Sigmoid colon (tissue), 7 donors: ENCODE results near the gene MISP3. TPM values are rescaled to one million over a fixed set of nuclear protein-coding genes. Genes with fewer than 3 reads are reported as not detected.

Experiments
- DNase-seq: peaks from one replicate; pipeline ENCODE4 v3.0.0-alpha.2; 2019
- H3K27ac ChIP-seq, 4 donors: fragments of 200-600 bp; sonication (generic); one replicate each; pipeline ENCODE4 v1.5.1; 2016 to 2019; ENCODE audit warnings: mild to moderate bottlenecking in 1 of 4
- H3K27me3 ChIP-seq, 3 donors: fragments of 200-600 bp; sonication (generic); one replicate each; pipeline ENCODE4 v1.5.1; 2019; ENCODE audit warnings: mild to moderate bottlenecking in 1 of 3
- H3K36me3 ChIP-seq, 4 donors: fragments of 200-600 bp; sonication (generic); one replicate each; pipeline ENCODE4 v1.5.1; 2016 to 2019
- H3K4me1 ChIP-seq, 4 donors: fragments of 200-600 bp; sonication (generic); one replicate each; pipeline ENCODE4 v1.5.1; 2017 to 2019
- H3K4me3 ChIP-seq, 4 donors: fragments of 200-600 bp; sonication (generic); one replicate each; pipeline ENCODE4 v1.5.1; 2017 to 2019; ENCODE audit warnings: mild to moderate bottlenecking in 2 of 4, moderate library complexity in 1 of 4
- H3K9me3 ChIP-seq, 4 donors: fragments of 200-600 bp in 3 of 4; sonication (generic) in 3 of 4; one replicate each; pipeline versions ENCODE4 v1.5.1 to v1.6.1; 2013 to 2019
- EP300 ChIP-seq, 4 donors: sonication (generic); formaldehyde crosslinking; IDR thresholded peaks; one replicate each; pipeline ENCODE4 v1.6.1; 2017; ENCODE audit warnings: antibody characterized with exemption in 4 of 4
- POLR2A ChIP-seq, 2 donors: fragments of 450-650 bp; IDR thresholded peaks; one replicate each; pipeline ENCODE4 v1.6.1; 2016; ENCODE audit warnings: antibody characterized with exemption in 2 of 2, mild to moderate bottlenecking in 2 of 2, moderate library complexity in 2 of 2
- POLR2AphosphoS5 ChIP-seq, 4 donors: sonication (generic); formaldehyde crosslinking; IDR thresholded peaks; one replicate each; pipeline ENCODE4 v1.6.1; 2017; ENCODE audit warnings: antibody characterized with exemption in 4 of 4
- WGBS, 2 donors: extraction: QIAGEN DNeasy Blood & Tissue Kit; methylation state at CpG; one replicate each; pipeline ENCODE4 v1.1.7; 2013; 5-methylcytosine and 5-hydroxymethylcytosine counted together
- intact Hi-C: fragments of 100-400 bp; cut with DNase I; formaldehyde crosslinking; loops from one replicate; pipeline ENCODE4 v1.15.1; 2023
- polyA plus RNA-seq, 3 donors: library from polyadenylated mRNA; stranded (reverse); fragments of 200-250 nt; gene quantifications; one replicate each; pipeline ENCODE4 v1.2.3, GENCODE V29; 2013
- total RNA-seq, 4 donors: library from RNA; depleted of rRNA; stranded (reverse); fragments of >200 nt; gene quantifications; one replicate each; pipeline ENCODE4 v1.1.0, GENCODE V29; 2016
- TF ChIP-seq, protein P1 (sequence below), 4 experiments: fragments of 450-650 bp in 3 of 4; fragments of 200-600 bp in 1 of 4; IDR thresholded peaks; one replicate each; pipeline ENCODE4 v1.5.1; 2016 to 2019; ENCODE audit warnings: antibody characterized with exemption in 4 of 4, mild to moderate bottlenecking in 3 of 4, moderate library complexity in 2 of 4
- donor health status: healthy with polysubstance abuse.
- donor health status: Bipolar disorder and iron deficiency.
- donor health status: healthy.

Gene MISP3
- total and polyA plus RNA-seq, 7 donors: 1.4 to 26.4 (median 3.8) TPM

DNA sequence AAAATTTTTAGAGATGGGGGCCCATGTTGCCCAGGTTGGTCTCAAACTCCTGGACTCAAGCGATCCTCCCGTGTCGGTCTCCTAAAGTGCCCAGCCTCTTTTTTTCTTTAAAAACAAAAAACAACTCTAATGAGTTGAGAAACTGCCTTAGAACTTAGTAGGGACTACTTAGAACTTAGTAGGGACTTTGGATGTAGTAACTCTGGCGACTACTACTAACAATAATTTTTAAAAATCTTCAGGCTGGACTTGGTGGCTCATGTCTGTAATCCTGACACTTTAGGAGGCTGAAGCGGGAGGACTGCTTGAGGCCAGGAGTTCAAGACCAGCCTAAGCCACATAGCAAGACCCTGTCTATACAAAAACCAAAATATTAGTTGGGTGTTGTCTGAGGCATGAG, 13.5 kb downstream of the MISP3 start:
- Histone ChIP-seq H3K4me3 (no peak overlapping the region), H3K27ac (no peak overlapping the region), H3K27me3 (no peaks in the 10 kb centered on the region), H3K4me1 (peaks cover 0 to 21% (median 19%) of the 10 kb centered on the region in 4 donors), H3K36me3 (peaks cover 0 to 17% (median 12%) of the 10 kb centered on the region in 4 donors), H3K9me3 (no peaks in the 10 kb centered on the region)
- TF ChIP-seq POLR2AphosphoS5 (IDR thresholded peaks at IDR 0.05) (no peak), EP300 (IDR thresholded peaks at IDR 0.05) (no peak), POLR2A (IDR thresholded peaks at IDR 0.05) (no peak)
- TF ChIP-seq, protein P1, sequence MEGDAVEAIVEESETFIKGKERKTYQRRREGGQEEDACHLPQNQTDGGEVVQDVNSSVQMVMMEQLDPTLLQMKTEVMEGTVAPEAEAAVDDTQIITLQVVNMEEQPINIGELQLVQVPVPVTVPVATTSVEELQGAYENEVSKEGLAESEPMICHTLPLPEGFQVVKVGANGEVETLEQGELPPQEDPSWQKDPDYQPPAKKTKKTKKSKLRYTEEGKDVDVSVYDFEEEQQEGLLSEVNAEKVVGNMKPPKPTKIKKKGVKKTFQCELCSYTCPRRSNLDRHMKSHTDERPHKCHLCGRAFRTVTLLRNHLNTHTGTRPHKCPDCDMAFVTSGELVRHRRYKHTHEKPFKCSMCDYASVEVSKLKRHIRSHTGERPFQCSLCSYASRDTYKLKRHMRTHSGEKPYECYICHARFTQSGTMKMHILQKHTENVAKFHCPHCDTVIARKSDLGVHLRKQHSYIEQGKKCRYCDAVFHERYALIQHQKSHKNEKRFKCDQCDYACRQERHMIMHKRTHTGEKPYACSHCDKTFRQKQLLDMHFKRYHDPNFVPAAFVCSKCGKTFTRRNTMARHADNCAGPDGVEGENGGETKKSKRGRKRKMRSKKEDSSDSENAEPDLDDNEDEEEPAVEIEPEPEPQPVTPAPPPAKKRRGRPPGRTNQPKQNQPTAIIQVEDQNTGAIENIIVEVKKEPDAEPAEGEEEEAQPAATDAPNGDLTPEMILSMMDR (IDR thresholded peaks at IDR 0.05): no peak
- 76 to 78% methylated on average over 5 of the region's 5 CpGs for WGBS, 2 donors
- no peak for DNase-seq
- intact Hi-C loops: loop anchor here (10.0 kb wide), 1 partner anchor 291 kb away; the partner anchor contains the start of gene ZSWIM4

DNA sequence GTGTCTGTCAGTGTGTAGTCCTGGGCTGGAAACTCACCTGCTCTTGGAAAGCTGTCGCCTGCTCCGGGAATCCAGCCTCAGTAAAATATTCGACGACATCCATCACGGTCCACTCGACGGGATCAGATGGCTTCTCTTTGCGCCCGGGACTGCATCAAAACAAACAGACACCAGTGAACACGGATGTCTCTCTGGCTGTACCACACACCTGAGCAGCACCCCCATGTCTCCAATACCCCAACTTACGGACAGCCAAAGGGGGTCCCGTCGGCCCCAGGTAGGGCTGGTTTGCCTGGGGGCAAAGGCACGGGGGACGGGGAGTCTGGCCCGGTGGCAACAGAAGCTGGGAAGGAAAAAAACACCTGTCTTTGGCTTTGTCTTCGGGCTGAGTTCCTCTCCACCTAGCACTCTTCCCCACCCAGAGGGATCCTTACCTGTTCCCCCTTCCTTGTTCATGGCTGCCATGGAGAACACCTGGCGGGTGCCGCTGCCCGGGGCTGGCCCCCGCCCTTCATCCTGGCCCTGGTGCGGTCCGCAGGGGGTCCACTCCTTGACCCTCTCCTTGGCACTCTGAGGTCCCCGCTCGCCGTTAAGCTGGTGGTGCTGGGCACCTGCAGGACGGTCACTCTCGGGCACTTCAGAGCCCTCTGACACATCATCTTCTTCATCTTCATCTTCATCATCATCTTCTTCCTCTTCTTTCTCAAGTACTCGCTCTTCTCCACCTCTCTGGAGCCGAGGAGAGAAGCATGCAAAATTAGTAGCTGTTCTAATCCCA, 16.2 kb downstream of the MISP3 start:
- intact Hi-C loops: loop anchor here (10.0 kb wide), 1 partner anchor 294 kb away; the partner anchor contains the start of gene ZSWIM4
- WGBS, 2 donors: 87 to 91% methylated on average over 30 of the region's 30 CpGs
- Histone ChIP-seq H3K27me3 (no peaks in the 10 kb centered on the region), H3K4me3 (peak overlapping the region; percentile 29 to 84 (median 72)), H3K36me3 (peaks cover 0 to 17% (median 12%) of the 10 kb centered on the region in 4 donors), H3K27ac (peak overlapping the region; percentile 49 to 98 (median 92)), H3K4me1 (peaks cover 0 to 20% (median 17%) of the 10 kb centered on the region in 4 donors), H3K9me3 (peaks cover 4 to 6% (median 5%) of the 10 kb centered on the region in 4 donors)
- no peak for DNase-seq
- TF ChIP-seq EP300 (IDR thresholded peaks at IDR 0.05): no peak
- TF ChIP-seq POLR2AphosphoS5 (IDR thresholded peaks at IDR 0.05): no peak
- no peak for TF ChIP-seq POLR2A (IDR thresholded peaks at IDR 0.05)
- TF ChIP-seq, protein P1 (IDR thresholded peaks at IDR 0.05): no peak

DNA sequence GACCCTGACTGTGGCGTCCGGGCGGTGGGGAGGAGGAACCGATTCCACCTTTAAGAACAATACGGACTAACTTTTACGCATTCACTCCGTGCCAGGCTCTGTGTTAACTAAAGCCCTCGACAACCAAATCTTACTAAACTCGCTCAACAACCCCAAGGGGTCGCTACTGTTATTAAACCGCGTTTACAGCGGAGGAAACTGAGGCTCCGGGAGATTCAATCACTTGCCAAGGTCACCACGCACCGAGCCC, 16.8 kb downstream of the MISP3 start:
- TF ChIP-seq EP300 (IDR thresholded peaks at IDR 0.05) (no peak), POLR2A (IDR thresholded peaks at IDR 0.05) (no peak), POLR2AphosphoS5 (IDR thresholded peaks at IDR 0.05) (no peak)
- TF ChIP-seq, protein P1 (IDR thresholded peaks at IDR 0.05): no peak
- peaks cover 0 to 20% (median 17%) of the 10 kb centered on the region in 4 donors for H3K4me1 ChIP-seq
- no peak for DNase-seq
- WGBS, 2 donors: 16 to 22% methylated on average over 16 of the region's 16 CpGs
- H3K27ac ChIP-seq: peak overlapping the region; percentile 49 to 98 (median 92)
- H3K27me3 ChIP-seq: no peaks in the 10 kb centered on the region
- H3K36me3 ChIP-seq: peaks cover 0 to 17% (median 12%) of the 10 kb centered on the region in 4 donors
- peak overlapping the region; percentile 29 to 84 (median 72) for H3K4me3 ChIP-seq
- intact Hi-C loops: loop anchor here (10.0 kb wide), 1 partner anchor 295 kb away; the partner anchor contains the start of gene ZSWIM4
- peaks cover 4 to 6% (median 5%) of the 10 kb centered on the region in 4 donors for H3K9me3 ChIP-seq

DNA sequence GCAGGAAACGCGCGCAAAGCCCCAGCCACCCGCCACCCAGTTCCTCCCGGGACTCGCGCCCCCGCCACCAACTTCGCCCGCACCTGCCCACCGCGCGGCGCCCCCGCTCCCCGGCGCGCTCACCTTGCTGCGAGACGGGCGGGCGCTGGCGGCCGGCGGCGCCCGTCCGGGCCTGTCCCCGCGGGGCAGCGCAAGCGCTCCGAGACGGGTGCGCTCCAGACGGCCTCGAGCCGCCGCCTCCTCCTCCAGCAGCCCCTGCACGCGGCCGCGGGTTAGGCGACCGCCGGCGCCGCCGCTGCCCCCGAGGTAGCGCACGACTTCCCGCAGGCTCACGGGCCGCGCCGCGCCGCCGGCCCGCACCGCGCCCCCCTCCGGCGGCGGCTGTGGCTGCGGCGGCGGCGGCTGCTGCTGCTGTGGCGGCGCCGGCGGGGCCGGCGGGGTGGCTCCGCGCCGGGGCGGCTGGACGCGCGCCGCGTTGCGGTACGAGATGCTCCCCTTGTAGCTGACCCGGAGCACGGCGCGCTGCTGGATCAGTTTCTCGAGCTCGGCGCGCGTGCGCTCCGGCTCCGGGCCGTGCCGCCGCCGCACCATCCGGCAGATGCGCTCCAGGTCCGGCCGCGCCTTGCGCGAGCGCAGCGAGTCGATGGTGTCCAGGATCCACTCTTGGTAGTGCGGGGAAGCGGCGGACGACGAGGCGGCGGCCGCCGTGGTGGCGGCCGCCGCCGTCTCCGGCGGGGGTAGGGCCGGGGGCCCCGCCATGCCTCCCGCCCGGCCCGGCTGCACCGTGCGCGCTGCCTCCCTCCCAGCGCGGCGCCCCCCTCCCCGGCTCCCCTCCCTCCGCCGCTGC, 17.3 kb downstream of the MISP3 start:
- intact Hi-C loops: loop anchor here (2.0 to 10.0 kb wide), 2 partner anchors 25 to 295 kb away; partner anchors contain the start of gene ZSWIM4
- Histone ChIP-seq H3K4me1 (peaks cover 0 to 20% (median 17%) of the 10 kb centered on the region in 4 donors), H3K27me3 (no peaks in the 10 kb centered on the region), H3K9me3 (peaks cover 4 to 6% (median 5%) of the 10 kb centered on the region in 4 donors), H3K27ac (peak overlapping the region; percentile 91 to 98 (median 96)), H3K4me3 (peak overlapping the region; percentile 60 to 84 (median 72)), H3K36me3 (peaks cover 0 to 17% (median 12%) of the 10 kb centered on the region in 4 donors)
- no peak for DNase-seq
- WGBS, 2 donors: 0 to 1% methylated on average over 142 of the region's 142 CpGs
- TF ChIP-seq EP300 (IDR thresholded peaks at IDR 0.05): no peak
- no peak for TF ChIP-seq POLR2AphosphoS5 (IDR thresholded peaks at IDR 0.05)
- TF ChIP-seq, protein P1 (IDR thresholded peaks at IDR 0.05): no peak
- TF ChIP-seq POLR2A (IDR thresholded peaks at IDR 0.05): no peak
